Dendritic cell treated with granulocyte-macrophage colony-stimulating factor and Interleukin-4, amounts not matched to agents 40 ng/mL and 50 ng/mL, for 4 days (primary cell): ENCODE measurements around the gene FAM184B.
"Not testable (repeated sequence)": the region's sequence is repeated elsewhere in the genome, so short reads cannot be mapped to it uniquely, and the experiment has no call there.

Experiments
- H3K27ac Mint-ChIP-seq: one replicate; pipeline ENCODE4 v1.8.0; 2022; ENCODE audit warnings: mild to moderate bottlenecking, mixed read lengths
- H3K27me3 Mint-ChIP-seq: one replicate; pipeline ENCODE4 v1.8.0; 2022; ENCODE audit warnings: mild to moderate bottlenecking, mixed read lengths
- H3K36me3 Mint-ChIP-seq: one replicate; pipeline ENCODE4 v1.8.0; 2022; ENCODE audit warnings: low read depth, mixed read lengths
- H3K4me1 Mint-ChIP-seq: one replicate; pipeline ENCODE4 v1.8.0; 2022; ENCODE audit warnings: low read depth, mixed read lengths
- H3K4me3 Mint-ChIP-seq: one replicate; pipeline ENCODE4 v1.8.0; 2022; ENCODE audit warnings: mild to moderate bottlenecking, moderate library complexity, mixed read lengths
- H3K9me3 Mint-ChIP-seq: one replicate; pipeline ENCODE4 v1.8.0; 2022; ENCODE audit warnings: mixed read lengths
- intact Hi-C: fragments of 100-400 bp; cut with micrococcal nuclease; formaldehyde crosslinking; loops from one replicate; pipeline ENCODE4 v1.15.0; 2022

The FAM184B gene

GRCh38 chr4:17721496-17722355 is 59.7 kb downstream of the FAM184B start:
- peaks cover 4% of the 10 kb centered on the region for H3K27me3 Mint-ChIP-seq
- intact Hi-C loops = no loop called here
- no peaks in the 10 kb centered on the region for H3K4me1 Mint-ChIP-seq
- H3K36me3 Mint-ChIP-seq = no peaks in the 10 kb centered on the region
- no peaks in the 10 kb centered on the region for H3K9me3 Mint-ChIP-seq
- H3K27ac Mint-ChIP-seq = no peak overlapping the region
- H3K4me3 Mint-ChIP-seq = no peak overlapping the region

GRCh38 chr4:17719106-17719505 is 62.3 kb downstream of the FAM184B start:
- peaks cover 4% of the 10 kb centered on the region for H3K27me3 Mint-ChIP-seq

GRCh38 chr4:17718471-17718870 is 63.0 kb downstream of the FAM184B start:
- H3K4me3 Mint-ChIP-seq = no peak overlapping the region
- no peaks in the 10 kb centered on the region for H3K36me3 Mint-ChIP-seq
- intact Hi-C loops = no loop called here

More at GRCh38 chr4:17719106-17719505, 62.3 kb downstream of the FAM184B start:
- no peak overlapping the region for H3K4me3 Mint-ChIP-seq
- H3K36me3 Mint-ChIP-seq = no peaks in the 10 kb centered on the region
- no peak overlapping the region for H3K27ac Mint-ChIP-seq
- no peaks in the 10 kb centered on the region for H3K9me3 Mint-ChIP-seq
- intact Hi-C loops = no loop called here
- no peaks in the 10 kb centered on the region for H3K4me1 Mint-ChIP-seq

GRCh38 chr4:17717301-17717700 is 64.1 kb downstream of the FAM184B start:
- Mint-ChIP-seq H3K27ac (no peak overlapping the region), H3K9me3 (no peaks in the 10 kb centered on the region), H3K4me3 (no peak overlapping the region), H3K36me3 (no peaks in the 10 kb centered on the region), H3K27me3 (peaks cover 4% of the 10 kb centered on the region), H3K4me1 (no peaks in the 10 kb centered on the region)
- intact Hi-C loops = no loop called here

More at GRCh38 chr4:17718471-17718870, 63.0 kb downstream of the FAM184B start:
- Mint-ChIP-seq H3K9me3 (no peaks in the 10 kb centered on the region), H3K27ac (no peak overlapping the region), H3K4me1 (no peaks in the 10 kb centered on the region), H3K27me3 (peaks cover 4% of the 10 kb centered on the region)

GRCh38 chr4:17715511-17715910 is 65.9 kb downstream of the FAM184B start:
- Mint-ChIP-seq H3K36me3 (no peaks in the 10 kb centered on the region), H3K9me3 (no peaks in the 10 kb centered on the region), H3K27me3 (peaks cover 4% of the 10 kb centered on the region), H3K4me3 (no peak overlapping the region), H3K27ac (no peak overlapping the region), H3K4me1 (no peaks in the 10 kb centered on the region)
- intact Hi-C loops = no loop called here

- Mint-ChIP-seq H3K9me3 (no peaks in the 10 kb centered on the region), H3K36me3 (no peaks in the 10 kb centered on the region), H3K4me3 (no peak overlapping the region), H3K27me3 (peaks cover 7% of the 10 kb centered on the region), H3K27ac (no peak overlapping the region), H3K4me1 (no peaks in the 10 kb centered on the region)
- intact Hi-C loops = no loop called here
Observed at GRCh38 chr4:17713779-17714178, 67.6 kb downstream of the FAM184B start.

GRCh38 chr4:17712166-17712565 is 69.3 kb downstream of the FAM184B start:
- Mint-ChIP-seq H3K36me3 (no peaks in the 10 kb centered on the region), H3K4me3 (no peak overlapping the region), H3K27ac (no peak overlapping the region), H3K4me1 (no peaks in the 10 kb centered on the region), H3K9me3 (no peaks in the 10 kb centered on the region), H3K27me3 (peaks cover 4% of the 10 kb centered on the region)
- intact Hi-C loops = no loop called here

GRCh38 chr4:17711206-17711605 is 70.2 kb downstream of the FAM184B start:
- H3K36me3 Mint-ChIP-seq, H3K4me1 Mint-ChIP-seq, H3K9me3 Mint-ChIP-seq, H3K27me3 Mint-ChIP-seq, H3K27ac Mint-ChIP-seq, intact Hi-C loops, H3K4me3 Mint-ChIP-seq: not testable (repeated sequence)

GRCh38 chr4:17709763-17710068 is 71.7 kb downstream of the FAM184B start:
- intact Hi-C loops = no loop called here
- H3K36me3 Mint-ChIP-seq = no peaks in the 10 kb centered on the region
- H3K4me3 Mint-ChIP-seq = no peak overlapping the region
- no peaks in the 10 kb centered on the region for H3K9me3 Mint-ChIP-seq
- H3K27ac Mint-ChIP-seq = no peak overlapping the region
- peaks cover 4% of the 10 kb centered on the region for H3K27me3 Mint-ChIP-seq
- no peaks in the 10 kb centered on the region for H3K4me1 Mint-ChIP-seq

GRCh38 chr4:17708992-17709762 is 72.2 kb downstream of the FAM184B start:
- no peaks in the 10 kb centered on the region for H3K9me3 Mint-ChIP-seq
- H3K27ac Mint-ChIP-seq = no peak overlapping the region
- H3K27me3 Mint-ChIP-seq = peaks cover 4% of the 10 kb centered on the region
- H3K4me1 Mint-ChIP-seq = no peaks in the 10 kb centered on the region
- no peaks in the 10 kb centered on the region for H3K36me3 Mint-ChIP-seq
- intact Hi-C loops = no loop called here
- no peak overlapping the region for H3K4me3 Mint-ChIP-seq

- Mint-ChIP-seq H3K9me3 (no peaks in the 10 kb centered on the region), H3K27me3 (peaks cover 4% of the 10 kb centered on the region), H3K4me1 (no peaks in the 10 kb centered on the region), H3K4me3 (no peak overlapping the region), H3K36me3 (no peaks in the 10 kb centered on the region), H3K27ac (no peak overlapping the region)
- intact Hi-C loops = no loop called here
Observed at GRCh38 chr4:17707671-17708070, 73.8 kb downstream of the FAM184B start.

- Mint-ChIP-seq H3K4me3 (no peak overlapping the region), H3K9me3 (peaks cover 1% of the 10 kb centered on the region), H3K4me1 (no peaks in the 10 kb centered on the region), H3K36me3 (no peaks in the 10 kb centered on the region), H3K27me3 (peaks cover 4% of the 10 kb centered on the region), H3K27ac (no peak overlapping the region)
- intact Hi-C loops = no loop called here
Observed at GRCh38 chr4:17705107-17705506, 76.3 kb downstream of the FAM184B start.

- Mint-ChIP-seq H3K9me3 (peaks cover 11% of the 10 kb centered on the region), H3K27me3 (peaks cover 2% of the 10 kb centered on the region), H3K4me3 (no peak overlapping the region), H3K36me3 (no peaks in the 10 kb centered on the region), H3K27ac (no peak overlapping the region), H3K4me1 (no peaks in the 10 kb centered on the region)
- intact Hi-C loops = no loop called here
Observed at GRCh38 chr4:17704020-17704650, 77.3 kb downstream of the FAM184B start.

GRCh38 chr4:17702641-17703040 is 78.8 kb downstream of the FAM184B start:
- Mint-ChIP-seq H3K4me3 (no peak overlapping the region), H3K27me3 (no peaks in the 10 kb centered on the region), H3K4me1 (no peaks in the 10 kb centered on the region), H3K9me3 (peaks cover 16% of the 10 kb centered on the region), H3K27ac (no peak overlapping the region), H3K36me3 (no peaks in the 10 kb centered on the region)
- intact Hi-C loops = no loop called here
